ENCODE measurements around the gene CEMIP.

Gene CEMIP

GRCh38 chr15:80745888-80746287, 33.3 kb upstream of the CEMIP start:
- no peak overlapping the region for H3K4me3 ChIP-seq (ENCODE audit: low read depth, low read length)
- no peak for TF ChIP-seq CTCF (conservative IDR thresholded peaks at IDR 0.05; ENCODE audit: low read depth, low read length)
- DNase-seq (ENCODE audit: low read depth), result no peak

- TF ChIP-seq CTCF (conservative IDR thresholded peaks at IDR 0.05; ENCODE audit: low read depth, low read length), result no peak
- DNase-seq (ENCODE audit: low read depth), result no peak
- H3K4me3 ChIP-seq (ENCODE audit: low read depth, low read length), result no peak overlapping the region
These were observed 31.7 kb upstream of the CEMIP start for GRCh38 chr15:80747317-80748053.

- no peak for TF ChIP-seq CTCF (conservative IDR thresholded peaks at IDR 0.05; ENCODE audit: low read depth, low read length)
- DNase-seq (ENCODE audit: low read depth), result no peak
- H3K4me3 ChIP-seq (ENCODE audit: low read depth, low read length), result no peak overlapping the region
These were observed 29.6 kb upstream of the CEMIP start for GRCh38 chr15:80749589-80749988.

GRCh38 chr15:80750575-80750974, 28.6 kb upstream of the CEMIP start:
- no peak for DNase-seq (ENCODE audit: low read depth)
- H3K4me3 ChIP-seq (ENCODE audit: low read depth, low read length), result no peak overlapping the region
- TF ChIP-seq CTCF (conservative IDR thresholded peaks at IDR 0.05; ENCODE audit: low read depth, low read length), result no peak

GRCh38 chr15:80752204-80752603, 27.0 kb upstream of the CEMIP start:
- H3K4me3 ChIP-seq (ENCODE audit: low read depth, low read length), result no peak overlapping the region
- DNase-seq (ENCODE audit: low read depth), result no peak
- no peak for TF ChIP-seq CTCF (conservative IDR thresholded peaks at IDR 0.05; ENCODE audit: low read depth, low read length)

GRCh38 chr15:80753161-80753560, 26.0 kb upstream of the CEMIP start:
- TF ChIP-seq CTCF (conservative IDR thresholded peaks at IDR 0.05; ENCODE audit: low read depth, low read length), result no peak
- no peak for DNase-seq (ENCODE audit: low read depth)
- H3K4me3 ChIP-seq (ENCODE audit: low read depth, low read length), result no peak overlapping the region

- no peak overlapping the region for H3K4me3 ChIP-seq (ENCODE audit: low read depth, low read length)
- no peak for DNase-seq (ENCODE audit: low read depth)
These were observed 25.2 kb upstream of the CEMIP start for GRCh38 chr15:80754014-80754413.

More at GRCh38 chr15:80754014-80754413, 25.2 kb upstream of the CEMIP start:
- no peak for TF ChIP-seq CTCF (conservative IDR thresholded peaks at IDR 0.05; ENCODE audit: low read depth, low read length)
